BJ (cell line): ENCODE results near the gene GPR171. TPM values are rescaled to one million over a fixed set of nuclear protein-coding genes. Genes with fewer than 3 reads are reported as not detected.

Experiments used
- CTCF ChIA-PET: fragments of 350-600 bp; formaldehyde crosslinking; extraction: SDS; loops from one replicate; lab custom pipeline; 2021; ENCODE audit warnings: antibody characterized with exemption, inconsistent platforms; lab: Yijun Ruan, JAX
- POLR2A ChIA-PET: fragments of 300-600 bp; sonication (Branson Sonifier 250); formaldehyde crosslinking; extraction: SDS; loops from one replicate; lab custom pipeline; 2021; ENCODE audit warnings: antibody characterized with exemption; lab: Charles Lee
- DNase-seq: peaks from one replicate; pipeline ENCODE4 v3.0.0-alpha.2; 2011; ENCODE audit warnings: low read depth
- H3K27me3 ChIP-seq: 2 replicates; pipeline ENCODE4 v1.6.0; 2011; ENCODE audit warnings: low read length; ENCODE audit not compliant: control insufficient read depth, insufficient read depth
- H3K36me3 ChIP-seq: 2 replicates; pipeline ENCODE4 v1.5.1; 2011; ENCODE audit warnings: low read length; ENCODE audit not compliant: control insufficient read depth, insufficient read depth
- H3K4me3 ChIP-seq: 2 replicates; pipeline ENCODE4 v1.5.1; 2011; ENCODE audit warnings: low read depth, mild to moderate bottlenecking, control low read depth, low read length
- polyA plus RNA-seq: library from polyadenylated mRNA; depleted of rRNA; stranded (reverse); fragments of >200 nt; gene quantifications from 2 replicates; pipeline ENCODE4 v1.2.3, GENCODE V29; 2011
- TF ChIP-seq, protein P1 (sequence below): IDR thresholded peaks from 2 replicates; pipeline ENCODE4 v1.5.1; 2011; ENCODE audit warnings: low read depth, mild to moderate bottlenecking, control low read depth, inconsistent platforms, low read length, moderate library complexity; ENCODE audit not compliant: insufficient read depth

The GPR171 gene
- polyA plus RNA-seq, 1 experiment = not detected

GRCh38 chr3:151201051-151201730 is 1.8 kb downstream of the GPR171 start:
- Histone ChIP-seq H3K27me3 (no peaks in the 10 kb centered on the region), H3K4me3 (no peak overlapping the region), H3K36me3 (no peaks in the 10 kb centered on the region)
- TF ChIP-seq, protein P1, sequence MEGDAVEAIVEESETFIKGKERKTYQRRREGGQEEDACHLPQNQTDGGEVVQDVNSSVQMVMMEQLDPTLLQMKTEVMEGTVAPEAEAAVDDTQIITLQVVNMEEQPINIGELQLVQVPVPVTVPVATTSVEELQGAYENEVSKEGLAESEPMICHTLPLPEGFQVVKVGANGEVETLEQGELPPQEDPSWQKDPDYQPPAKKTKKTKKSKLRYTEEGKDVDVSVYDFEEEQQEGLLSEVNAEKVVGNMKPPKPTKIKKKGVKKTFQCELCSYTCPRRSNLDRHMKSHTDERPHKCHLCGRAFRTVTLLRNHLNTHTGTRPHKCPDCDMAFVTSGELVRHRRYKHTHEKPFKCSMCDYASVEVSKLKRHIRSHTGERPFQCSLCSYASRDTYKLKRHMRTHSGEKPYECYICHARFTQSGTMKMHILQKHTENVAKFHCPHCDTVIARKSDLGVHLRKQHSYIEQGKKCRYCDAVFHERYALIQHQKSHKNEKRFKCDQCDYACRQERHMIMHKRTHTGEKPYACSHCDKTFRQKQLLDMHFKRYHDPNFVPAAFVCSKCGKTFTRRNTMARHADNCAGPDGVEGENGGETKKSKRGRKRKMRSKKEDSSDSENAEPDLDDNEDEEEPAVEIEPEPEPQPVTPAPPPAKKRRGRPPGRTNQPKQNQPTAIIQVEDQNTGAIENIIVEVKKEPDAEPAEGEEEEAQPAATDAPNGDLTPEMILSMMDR = no peak
- DNase-seq = no peak
- ChIA-PET POLR2A (interaction anchor here (0.5 to 0.6 kb wide), 2 partner anchors 131 to 438 kb away, joined by 3 to 4 read pairs; partner anchors contain the start of gene SIAH2), CTCF (interaction anchor here (1.1 to 2.2 kb wide), 2 partner anchors 27 to 33 kb away, joined by 3 to 7 read pairs; no protein-coding TSS in a partner anchor)

GRCh38 chr3:151200586-151200985 is 2.4 kb downstream of the GPR171 start:
- Histone ChIP-seq H3K36me3 (no peaks in the 10 kb centered on the region), H3K4me3 (no peak overlapping the region), H3K27me3 (no peaks in the 10 kb centered on the region)
- no peak for DNase-seq
- ChIA-PET CTCF (interaction anchor here (1.0 to 2.2 kb wide), 3 partner anchors 17 to 33 kb away, joined by 3 to 7 read pairs (median 3); no protein-coding TSS in a partner anchor), POLR2A (no interaction called here)
- TF ChIP-seq, protein P1 = no peak

GRCh38 chr3:151199554-151200438 is 3.2 kb downstream of the GPR171 start:
- DNase-seq = no peak
- TF ChIP-seq, protein P1 = no peak
- CTCF ChIA-PET = interaction anchor here (1.0 to 2.2 kb wide), 3 partner anchors 18 to 86 kb away, joined by 3 to 7 read pairs (median 3); no protein-coding TSS in a partner anchor
- H3K27me3 ChIP-seq = no peaks in the 10 kb centered on the region
- POLR2A ChIA-PET = no interaction called here
- H3K36me3 ChIP-seq = no peaks in the 10 kb centered on the region
- H3K4me3 ChIP-seq = no peak overlapping the region

DNA sequence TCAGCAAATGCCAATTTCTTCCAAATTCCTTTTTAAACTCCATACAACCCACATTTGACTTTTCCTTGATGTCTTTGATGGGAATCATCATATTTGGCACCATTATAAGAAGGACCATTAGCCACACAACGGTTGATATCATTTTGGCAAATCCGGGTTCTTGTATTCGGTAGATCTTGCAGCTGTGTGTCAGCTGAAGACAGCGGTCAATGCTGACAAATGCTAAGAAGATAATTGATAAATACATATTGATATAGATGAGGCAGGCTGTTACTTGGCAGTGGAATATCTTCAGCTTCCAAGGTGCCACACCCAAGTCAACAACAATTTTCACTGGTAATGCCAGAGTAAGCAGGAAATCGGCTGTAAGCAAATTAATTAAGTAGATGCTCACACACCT is 4.2 kb downstream of the GPR171 start:
- CTCF ChIA-PET = interaction anchor here (1.4 kb wide), 1 partner anchor 87 kb away, joined by 3 read pairs; no protein-coding TSS in a partner anchor

More for the DNA sequence above, 4.2 kb downstream of the GPR171 start:
- TF ChIP-seq, protein P1 = no peak
- no peak overlapping the region for H3K4me3 ChIP-seq
- POLR2A ChIA-PET = no interaction called here
- H3K27me3 ChIP-seq = no peaks in the 10 kb centered on the region
- no peak for DNase-seq
- no peaks in the 10 kb centered on the region for H3K36me3 ChIP-seq
